ENCODE measurements around the gene MYH7B.

MYH7B gene

DNA sequence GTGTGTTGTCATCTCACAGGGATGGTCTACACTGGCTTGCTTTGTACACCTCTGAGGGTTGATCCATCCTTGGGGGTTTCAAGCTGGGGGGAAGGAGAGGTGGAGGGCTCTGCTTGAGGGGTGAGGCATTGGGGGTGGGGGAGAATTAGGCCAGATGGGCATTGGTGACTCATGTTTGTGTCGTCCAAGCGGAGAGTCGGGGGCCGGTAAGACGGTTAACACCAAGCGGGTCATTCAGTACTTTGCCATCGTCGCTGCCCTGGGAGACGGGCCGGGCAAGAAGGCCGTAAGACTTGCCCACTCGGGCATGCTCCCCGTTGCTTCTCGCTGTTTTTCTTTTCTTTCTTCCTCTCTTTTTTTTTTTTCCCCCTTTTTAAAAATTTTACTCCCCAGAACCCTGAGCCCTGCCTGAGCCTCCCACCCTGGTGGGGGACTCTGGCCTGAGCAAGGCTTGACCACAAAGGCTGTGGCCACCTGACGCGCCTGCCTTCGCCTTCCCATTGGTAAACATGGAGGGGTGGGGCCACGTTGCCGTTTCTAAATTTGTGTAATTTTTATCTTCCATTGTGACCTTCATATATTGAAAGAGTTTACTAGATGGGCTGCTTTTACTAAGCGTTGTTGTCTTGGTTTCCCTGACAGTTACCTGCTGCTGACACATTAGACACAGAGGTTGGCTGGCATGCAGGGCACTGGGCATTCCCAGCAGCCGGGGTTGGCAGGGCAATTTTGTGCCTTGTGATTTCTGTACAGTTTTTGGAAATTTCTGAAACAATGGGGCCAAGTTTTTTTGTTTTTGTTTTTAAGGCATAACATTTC is 26.8 kb downstream of the MYH7B start:
- Histone ChIP-seq H3K4me3 (ENCODE audit: low read depth, low read length) (no peak overlapping the region), H3K4me1 (peaks cover 9% of the 10 kb centered on the region), H3K9me3 (no peaks in the 10 kb centered on the region), H3K36me3 (no peaks in the 10 kb centered on the region), H3K27me3 (no peaks in the 10 kb centered on the region)
- TF ChIP-seq, protein P1, sequence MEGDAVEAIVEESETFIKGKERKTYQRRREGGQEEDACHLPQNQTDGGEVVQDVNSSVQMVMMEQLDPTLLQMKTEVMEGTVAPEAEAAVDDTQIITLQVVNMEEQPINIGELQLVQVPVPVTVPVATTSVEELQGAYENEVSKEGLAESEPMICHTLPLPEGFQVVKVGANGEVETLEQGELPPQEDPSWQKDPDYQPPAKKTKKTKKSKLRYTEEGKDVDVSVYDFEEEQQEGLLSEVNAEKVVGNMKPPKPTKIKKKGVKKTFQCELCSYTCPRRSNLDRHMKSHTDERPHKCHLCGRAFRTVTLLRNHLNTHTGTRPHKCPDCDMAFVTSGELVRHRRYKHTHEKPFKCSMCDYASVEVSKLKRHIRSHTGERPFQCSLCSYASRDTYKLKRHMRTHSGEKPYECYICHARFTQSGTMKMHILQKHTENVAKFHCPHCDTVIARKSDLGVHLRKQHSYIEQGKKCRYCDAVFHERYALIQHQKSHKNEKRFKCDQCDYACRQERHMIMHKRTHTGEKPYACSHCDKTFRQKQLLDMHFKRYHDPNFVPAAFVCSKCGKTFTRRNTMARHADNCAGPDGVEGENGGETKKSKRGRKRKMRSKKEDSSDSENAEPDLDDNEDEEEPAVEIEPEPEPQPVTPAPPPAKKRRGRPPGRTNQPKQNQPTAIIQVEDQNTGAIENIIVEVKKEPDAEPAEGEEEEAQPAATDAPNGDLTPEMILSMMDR (IDR thresholded peaks at IDR 0.05; ENCODE audit: low read depth, low read length), result no peak
- no peak for DNase-seq

DNA sequence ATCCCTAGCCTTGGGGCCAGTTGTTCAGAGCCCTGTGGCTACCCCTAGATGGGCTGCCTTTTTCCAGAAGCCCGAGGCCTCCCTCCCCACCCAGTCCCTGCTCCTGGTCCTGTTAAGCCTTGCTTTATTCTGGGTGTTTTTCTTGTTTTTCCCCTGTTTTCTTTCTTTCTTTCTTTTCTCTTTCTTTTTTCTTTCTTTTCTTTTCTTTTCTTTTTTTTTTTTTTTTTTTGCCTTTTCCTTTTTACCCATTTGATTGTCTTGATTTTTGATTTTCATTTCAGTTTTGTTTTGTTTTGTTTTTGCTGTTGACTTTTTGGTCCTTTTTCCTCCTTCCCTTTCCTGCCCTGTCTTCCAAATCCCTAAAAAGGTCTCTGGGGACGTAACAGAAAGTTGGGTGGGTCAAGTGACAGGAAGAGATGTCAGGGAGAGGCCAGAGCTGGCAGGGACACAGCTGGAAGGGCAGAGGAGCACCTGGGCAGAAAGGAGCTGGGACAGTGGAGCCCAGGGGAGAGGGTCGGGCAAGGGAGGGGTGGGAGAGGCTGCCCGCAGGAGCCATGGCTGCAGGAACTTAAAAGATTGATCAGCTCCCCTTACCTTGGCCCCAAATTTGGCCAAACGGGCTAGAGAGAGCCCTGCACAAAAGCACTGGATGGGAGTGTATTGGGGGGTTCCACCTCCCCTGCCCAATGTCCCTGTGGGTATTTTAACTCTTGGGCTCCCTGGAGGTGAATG is 27.6 kb downstream of the MYH7B start:
- H3K9me3 ChIP-seq, result no peaks in the 10 kb centered on the region
- no peak overlapping the region for H3K4me3 ChIP-seq (ENCODE audit: low read depth, low read length)
- TF ChIP-seq, protein P1 (IDR thresholded peaks at IDR 0.05; ENCODE audit: low read depth, low read length), result no peak
- no peaks in the 10 kb centered on the region for H3K27me3 ChIP-seq
- DNase-seq, result no peak
- H3K36me3 ChIP-seq, result no peaks in the 10 kb centered on the region
- H3K4me1 ChIP-seq, result peaks cover 9% of the 10 kb centered on the region

DNA sequence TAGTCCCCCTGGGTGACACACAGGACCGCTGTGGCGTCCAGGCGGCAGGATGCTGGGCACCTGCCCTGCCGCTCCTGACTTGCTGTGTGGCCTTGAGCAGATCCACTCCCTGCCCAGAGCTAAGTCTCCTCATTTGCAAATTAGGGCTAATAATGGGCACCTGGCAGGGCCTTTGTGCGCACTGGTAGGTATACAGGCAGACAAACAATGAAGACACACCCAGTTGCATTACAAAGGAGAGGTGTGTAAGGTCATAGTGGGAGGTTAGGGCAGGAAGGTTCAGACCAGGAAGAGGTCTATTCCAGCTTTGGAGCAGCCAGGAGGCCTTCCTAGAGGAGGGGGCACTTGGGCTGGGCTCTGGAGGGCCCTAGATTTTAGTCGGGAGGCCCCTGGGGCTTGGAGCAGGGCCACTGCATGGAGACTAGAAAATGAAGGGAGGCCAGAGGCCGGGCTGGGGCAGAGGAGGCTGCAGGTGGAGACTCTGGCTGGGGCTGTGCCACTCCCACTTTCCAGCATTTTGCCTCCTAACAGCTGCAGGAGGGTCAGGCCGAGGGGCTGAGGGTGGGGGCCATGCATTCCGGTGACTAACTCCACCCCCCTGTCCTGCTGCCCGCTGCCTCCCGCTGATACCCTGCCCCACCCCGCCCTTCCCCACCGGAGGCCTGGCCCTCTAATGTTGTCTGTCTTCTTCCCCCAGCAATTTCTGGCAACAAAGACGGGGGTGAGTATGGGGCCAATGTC is 28.5 kb downstream of the MYH7B start:
- Histone ChIP-seq H3K4me1 (peaks cover 9% of the 10 kb centered on the region), H3K4me3 (ENCODE audit: low read depth, low read length) (no peak overlapping the region), H3K36me3 (no peaks in the 10 kb centered on the region), H3K9me3 (no peaks in the 10 kb centered on the region), H3K27me3 (no peaks in the 10 kb centered on the region)
- no peak for DNase-seq
- TF ChIP-seq, protein P1 (IDR thresholded peaks at IDR 0.05; ENCODE audit: low read depth, low read length), result no peak

DNA sequence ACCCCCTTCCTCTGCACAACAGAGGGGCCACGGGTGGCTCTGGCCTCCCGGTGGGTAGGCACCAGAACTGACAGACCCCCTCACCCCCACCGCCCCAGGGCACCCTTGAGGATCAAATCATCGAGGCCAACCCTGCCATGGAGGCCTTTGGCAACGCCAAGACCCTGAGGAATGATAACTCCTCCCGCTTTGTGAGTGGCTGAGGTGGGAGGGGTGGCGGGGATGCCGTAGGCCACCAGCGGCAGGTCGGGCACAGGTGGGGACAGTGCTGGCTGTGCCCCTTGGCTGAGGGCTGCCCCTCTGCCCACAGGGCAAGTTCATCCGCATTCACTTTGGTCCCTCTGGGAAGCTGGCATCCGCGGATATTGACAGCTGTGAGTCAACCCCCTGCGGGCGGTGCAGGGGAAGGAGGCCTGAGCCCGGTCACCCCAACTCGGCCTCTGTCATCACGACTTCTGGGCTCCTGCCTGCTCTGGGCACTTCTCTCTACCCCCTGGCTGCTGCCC is 29.1 kb downstream of the MYH7B start:
- H3K4me3 ChIP-seq (ENCODE audit: low read depth, low read length), result no peak overlapping the region
- TF ChIP-seq, protein P1 (IDR thresholded peaks at IDR 0.05; ENCODE audit: low read depth, low read length), result no peak
- no peaks in the 10 kb centered on the region for H3K27me3 ChIP-seq
- no peaks in the 10 kb centered on the region for H3K9me3 ChIP-seq
- no peaks in the 10 kb centered on the region for H3K36me3 ChIP-seq
- H3K4me1 ChIP-seq, result peaks cover 9% of the 10 kb centered on the region
- DNase-seq, result no peak

DNA sequence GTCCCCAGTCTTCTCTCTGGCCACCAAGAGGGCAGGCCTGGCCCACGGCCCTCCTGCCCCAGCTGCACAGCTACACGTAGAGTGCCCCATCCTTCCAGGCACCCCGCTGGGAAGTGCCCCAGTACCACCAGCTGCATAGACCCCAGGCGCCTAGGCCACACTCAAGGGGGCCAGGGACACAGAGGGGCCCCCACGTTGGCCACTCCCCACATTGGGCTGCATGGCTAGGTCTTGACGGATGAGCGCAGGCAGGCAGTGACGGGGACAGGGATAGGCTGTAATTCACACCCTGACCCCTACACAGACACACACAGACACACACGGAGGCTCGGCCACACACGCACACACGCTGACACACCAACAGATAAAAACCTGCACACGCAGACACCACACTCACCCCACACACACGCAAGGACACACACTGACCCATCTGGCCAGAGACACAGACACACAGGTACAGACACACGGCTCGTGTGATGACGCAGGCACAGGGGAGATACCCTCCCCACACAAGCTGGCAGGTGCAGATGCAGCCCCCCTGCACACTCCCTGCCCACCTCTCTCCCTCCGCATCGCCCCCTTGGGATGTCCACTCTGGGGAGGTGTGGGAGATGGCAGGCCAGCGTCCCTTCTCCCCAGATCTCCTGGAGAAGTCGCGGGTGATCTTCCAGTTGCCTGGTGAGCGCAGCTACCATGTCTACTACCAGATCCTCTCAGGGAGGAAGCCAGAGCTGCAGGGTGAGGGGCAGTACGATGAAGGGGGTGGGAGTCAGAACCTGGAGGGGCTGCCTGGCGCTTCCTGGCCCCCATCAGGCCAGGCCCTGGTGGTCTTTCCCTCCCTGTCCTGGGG is 30.0 kb downstream of the MYH7B start:
- no peak for DNase-seq
- no peaks in the 10 kb centered on the region for H3K36me3 ChIP-seq
- no peaks in the 10 kb centered on the region for H3K9me3 ChIP-seq
- TF ChIP-seq, protein P1 (IDR thresholded peaks at IDR 0.05; ENCODE audit: low read depth, low read length), result no peak
- H3K4me1 ChIP-seq, result peaks cover 7% of the 10 kb centered on the region
- no peaks in the 10 kb centered on the region for H3K27me3 ChIP-seq
- no peak overlapping the region for H3K4me3 ChIP-seq (ENCODE audit: low read depth, low read length)
